ENCODE data around the gene PRSS50. TPM values are rescaled to one million over a fixed set of nuclear protein-coding genes. Genes with fewer than 3 reads are reported as not detected.

The PRSS50 gene
- total RNA-seq, 2 donors from 2014 or later = not detected

GRCh38 chr3:46666453-46666845 is 51.2 kb downstream of the PRSS50 start:
- H3K4me1 ChIP-seq = no peaks in the 10 kb centered on the region
- H3K27me3 ChIP-seq = no peaks in the 10 kb centered on the region
- no peak overlapping the region for H3K9ac ChIP-seq (ENCODE audit: low read depth in 2 of 2, low read length in 2 of 2)
- TF ChIP-seq CTCF (IDR thresholded peaks at IDR 0.05) = no peak
- no peak for DNase-seq
- H3K27ac ChIP-seq = no peak overlapping the region
- no peaks in the 10 kb centered on the region for H3K36me3 ChIP-seq
- intact Hi-C loops (cut with DNase I) = no loop called here
- H3K9me3 ChIP-seq = no peaks in the 10 kb centered on the region
- no peak overlapping the region for H3K4me3 ChIP-seq

- H3K9ac ChIP-seq (ENCODE audit: low read depth in 2 of 2, low read length in 2 of 2) = no peak overlapping the region
- intact Hi-C loops (cut with DNase I) = no loop called here
- DNase-seq = no peak
- TF ChIP-seq CTCF (IDR thresholded peaks at IDR 0.05) = no peak
- no peak overlapping the region for H3K4me3 ChIP-seq
- H3K27ac ChIP-seq = no peak overlapping the region
- no peaks in the 10 kb centered on the region for H3K4me1 ChIP-seq
- H3K9me3 ChIP-seq = no peaks in the 10 kb centered on the region
- H3K36me3 ChIP-seq = no peaks in the 10 kb centered on the region
- H3K27me3 ChIP-seq = no peaks in the 10 kb centered on the region
Observed at GRCh38 chr3:46665763-46666452, 51.8 kb downstream of the PRSS50 start.

GRCh38 chr3:46664971-46665762 is 52.5 kb downstream of the PRSS50 start:
- no peak for TF ChIP-seq CTCF (IDR thresholded peaks at IDR 0.05)
- no peak for DNase-seq
- Histone ChIP-seq H3K4me1 (no peaks in the 10 kb centered on the region), H3K27me3 (no peaks in the 10 kb centered on the region), H3K9ac (ENCODE audit: low read depth in 2 of 2, low read length in 2 of 2) (no peak overlapping the region), H3K4me3 (no peak overlapping the region), H3K36me3 (no peaks in the 10 kb centered on the region), H3K27ac (no peak overlapping the region), H3K9me3 (no peaks in the 10 kb centered on the region)
- intact Hi-C loops (cut with DNase I) = no loop called here

GRCh38 chr3:46664188-46664970 is 53.3 kb downstream of the PRSS50 start:
- Histone ChIP-seq H3K4me1 (no peaks in the 10 kb centered on the region), H3K9me3 (no peaks in the 10 kb centered on the region), H3K27me3 (no peaks in the 10 kb centered on the region), H3K36me3 (no peaks in the 10 kb centered on the region), H3K4me3 (no peak overlapping the region), H3K9ac (ENCODE audit: low read depth in 2 of 2, low read length in 2 of 2) (no peak overlapping the region), H3K27ac (no peak overlapping the region)
- intact Hi-C loops (cut with DNase I) = no loop called here
- TF ChIP-seq CTCF (IDR thresholded peaks at IDR 0.05) = no peak
- DNase-seq = peak; percentile 11

- Histone ChIP-seq H3K9ac (ENCODE audit: low read depth in 2 of 2, low read length in 2 of 2) (no peak overlapping the region), H3K27ac (no peak overlapping the region), H3K36me3 (no peaks in the 10 kb centered on the region), H3K4me3 (no peak overlapping the region), H3K4me1 (no peaks in the 10 kb centered on the region), H3K27me3 (no peaks in the 10 kb centered on the region), H3K9me3 (no peaks in the 10 kb centered on the region)
- DNase-seq = peak; percentile 16
- intact Hi-C loops (cut with DNase I) = no loop called here
- TF ChIP-seq CTCF (IDR thresholded peaks at IDR 0.05) = no peak
Observed at GRCh38 chr3:46663591-46664135, 54.0 kb downstream of the PRSS50 start.

Data from colonic mucosa (tissue), 4 donors.